HepG2 (cell line): Measurements from ENCODE around the gene CCL16. TPM values are rescaled to one million over a fixed set of nuclear protein-coding genes. Genes with fewer than 3 reads are reported as not detected.

Source experiments
- ARID2 ChIP-seq: sonication (generic); formaldehyde crosslinking; IDR thresholded peaks from 2 replicates; pipeline ENCODE4 v1.8.1; 2022; ENCODE audit warnings: mild to moderate bottlenecking, missing genetic modification reagents, borderline replicate concordance
- FOSL2 ChIP-seq: sonication (generic); formaldehyde crosslinking; IDR thresholded peaks from 2 replicates; pipeline ENCODE4 v1.4.0; 2020; ENCODE audit warnings: missing genetic modification reagents
- HNF4A ChIP-seq: sonication (generic); formaldehyde crosslinking; IDR thresholded peaks from 2 replicates; pipeline ENCODE4 v1.4.0; 2020; ENCODE audit warnings: missing genetic modification reagents
- JARID2 ChIP-seq: sonication (generic); formaldehyde crosslinking; IDR thresholded peaks from 2 replicates; pipeline ENCODE4 v1.8.1; 2023; ENCODE audit warnings: missing genetic modification reagents, inconsistent platforms; ENCODE audit not compliant: insufficient replicate concordance
- MAFG ChIP-seq: sonication (generic); formaldehyde crosslinking; IDR thresholded peaks from 2 replicates; pipeline ENCODE4 v1.5.1; 2020; ENCODE audit warnings: mild to moderate bottlenecking, missing genetic modification reagents
- REL ChIP-seq: sonication (generic); formaldehyde crosslinking; conservative IDR thresholded peaks from 2 replicates; pipeline ENCODE4 v1.8.0; 2022; ENCODE audit warnings: mild to moderate bottlenecking, missing genetic modification reagents, moderate library complexity
- TBX3 ChIP-seq: fragments of 450-650 bp; IDR thresholded peaks from 2 replicates; pipeline ENCODE4 v1.6.1; 2017; ENCODE audit warnings: antibody characterized with exemption, mild to moderate bottlenecking, inconsistent platforms, borderline replicate concordance
- ZFY ChIP-seq: sonication (generic); formaldehyde crosslinking; IDR thresholded peaks from 2 replicates; pipeline ENCODE4 v1.4.0; 2020; ENCODE audit warnings: missing genetic modification reagents
- ZNF12 ChIP-seq: sonication (generic); formaldehyde crosslinking; IDR thresholded peaks from 2 replicates; pipeline ENCODE4 v1.5.0; 2020; ENCODE audit warnings: missing genetic modification reagents
- ZNF20 ChIP-seq: sonication (generic); formaldehyde crosslinking; IDR thresholded peaks from 2 replicates; pipeline ENCODE4 v1.4.0; 2020; ENCODE audit warnings: mild to moderate bottlenecking, moderate library complexity, missing genetic modification reagents
- ZNF598 ChIP-seq: sonication (generic); formaldehyde crosslinking; IDR thresholded peaks from 2 replicates; pipeline ENCODE4 v1.5.1; 2020; ENCODE audit warnings: mild to moderate bottlenecking, missing genetic modification reagents, borderline replicate concordance
- ZNF720 ChIP-seq: sonication (generic); formaldehyde crosslinking; IDR thresholded peaks from 2 replicates; pipeline ENCODE4 v1.4.0; 2020; ENCODE audit warnings: missing genetic modification reagents
- polyA plus RNA-seq, 8 experiments: library from polyadenylated mRNA; depleted of rRNA in 3 of 8; stranded (reverse) in 7 of 8; unstranded in 1 of 8; fragments of >200 nt; fragmentation: Illumina TruSeq in 4 of 8; extraction: Trizol in 4 of 8; gene quantifications; 2 replicates each; pipeline versions ENCODE4 v1.2.1 to v1.2.3, GENCODE V29; 2011 to 2016; ENCODE audit warnings: low read depth in 4 of 8, missing spikeins in 1 of 8, mixed read lengths in 1 of 8; ENCODE audit not compliant: insufficient read depth in 1 of 8
- total RNA-seq, 5 experiments: library from RNA; depleted of rRNA; stranded (reverse); fragments of >200 nt; fragmentation: Illumina TruSeq; extraction: Trizol; gene quantifications; 2 replicates each; pipeline ENCODE4 v1.2.3, GENCODE V29; 2016; ENCODE audit warnings: low read depth in 1 of 5
- TF ChIP-seq, protein P1 (sequence below), 2 experiments: fragments of 450-650 bp in 1 of 2; sonication (generic) in 1 of 2; formaldehyde crosslinking in 1 of 2; IDR thresholded peaks; 2 replicates each; pipeline versions ENCODE4 v1.6.1 to v1.8.0; 2016 to 2022; ENCODE audit warnings: antibody characterized with exemption in 1 of 2, mild to moderate bottlenecking in 1 of 2, missing genetic modification reagents in 1 of 2
- TF ChIP-seq, protein P2 (sequence below): sonication (generic); formaldehyde crosslinking; IDR thresholded peaks from 2 replicates; pipeline ENCODE4 v1.4.0; 2020; ENCODE audit warnings: missing genetic modification reagents, mild to moderate bottlenecking, borderline replicate concordance
- TF ChIP-seq, protein P3 (sequence below): IDR thresholded peaks from 2 replicates; pipeline ENCODE4 v1.6.1; 2012; ENCODE audit warnings: inconsistent platforms
- TF ChIP-seq, protein P4 (sequence below): sonication (generic); formaldehyde crosslinking; IDR thresholded peaks from 2 replicates; pipeline ENCODE4 v1.5.0; 2020; ENCODE audit warnings: missing genetic modification reagents
- TF ChIP-seq, protein P5 (sequence below): sonication (generic); formaldehyde crosslinking; IDR thresholded peaks from 2 replicates; pipeline ENCODE4 v1.5.0; 2020; ENCODE audit warnings: missing genetic modification reagents, mild to moderate bottlenecking, borderline replicate concordance

CCL16 gene
- total and polyA plus RNA-seq, 2 of the 13 experiments (the other 11 are each of a cell fraction or from before 2014, with no cell fraction given) = 2.0 to 14.7 TPM

DNA sequence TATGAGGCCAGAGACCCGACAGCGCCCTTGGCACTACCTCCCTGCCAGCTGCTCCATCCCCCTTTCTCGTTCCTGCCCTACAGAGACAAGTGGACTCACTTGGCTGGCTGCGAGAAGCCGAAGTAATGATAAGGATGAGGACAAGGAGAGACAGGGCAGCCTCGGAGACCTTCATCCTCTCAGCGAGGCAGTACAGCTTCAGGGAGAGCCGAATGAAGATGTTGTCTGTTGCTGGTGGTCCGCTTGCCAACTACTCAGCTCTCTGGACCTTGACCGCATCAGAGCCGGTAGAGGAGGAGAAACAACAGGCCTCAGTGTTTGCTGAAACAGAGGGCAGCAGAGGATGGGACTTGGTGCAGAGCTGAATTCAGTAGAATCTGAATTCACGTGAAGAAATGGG, at the start of gene CCL16 (continued):
- TF ChIP-seq, protein P1, sequence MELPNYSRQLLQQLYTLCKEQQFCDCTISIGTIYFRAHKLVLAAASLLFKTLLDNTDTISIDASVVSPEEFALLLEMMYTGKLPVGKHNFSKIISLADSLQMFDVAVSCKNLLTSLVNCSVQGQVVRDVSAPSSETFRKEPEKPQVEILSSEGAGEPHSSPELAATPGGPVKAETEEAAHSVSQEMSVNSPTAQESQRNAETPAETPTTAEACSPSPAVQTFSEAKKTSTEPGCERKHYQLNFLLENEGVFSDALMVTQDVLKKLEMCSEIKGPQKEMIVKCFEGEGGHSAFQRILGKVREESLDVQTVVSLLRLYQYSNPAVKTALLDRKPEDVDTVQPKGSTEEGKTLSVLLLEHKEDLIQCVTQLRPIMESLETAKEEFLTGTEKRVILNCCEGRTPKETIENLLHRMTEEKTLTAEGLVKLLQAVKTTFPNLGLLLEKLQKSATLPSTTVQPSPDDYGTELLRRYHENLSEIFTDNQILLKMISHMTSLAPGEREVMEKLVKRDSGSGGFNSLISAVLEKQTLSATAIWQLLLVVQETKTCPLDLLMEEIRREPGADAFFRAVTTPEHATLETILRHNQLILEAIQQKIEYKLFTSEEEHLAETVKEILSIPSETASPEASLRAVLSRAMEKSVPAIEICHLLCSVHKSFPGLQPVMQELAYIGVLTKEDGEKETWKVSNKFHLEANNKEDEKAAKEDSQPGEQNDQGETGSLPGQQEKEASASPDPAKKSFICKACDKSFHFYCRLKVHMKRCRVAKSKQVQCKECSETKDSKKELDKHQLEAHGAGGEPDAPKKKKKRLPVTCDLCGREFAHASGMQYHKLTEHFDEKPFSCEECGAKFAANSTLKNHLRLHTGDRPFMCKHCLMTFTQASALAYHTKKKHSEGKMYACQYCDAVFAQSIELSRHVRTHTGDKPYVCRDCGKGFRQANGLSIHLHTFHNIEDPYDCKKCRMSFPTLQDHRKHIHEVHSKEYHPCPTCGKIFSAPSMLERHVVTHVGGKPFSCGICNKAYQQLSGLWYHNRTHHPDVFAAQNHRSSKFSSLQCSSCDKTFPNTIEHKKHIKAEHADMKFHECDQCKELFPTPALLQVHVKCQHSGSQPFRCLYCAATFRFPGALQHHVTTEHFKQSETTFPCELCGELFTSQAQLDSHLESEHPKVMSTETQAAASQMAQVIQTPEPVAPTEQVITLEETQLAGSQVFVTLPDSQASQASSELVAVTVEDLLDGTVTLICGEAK (IDR thresholded peaks at IDR 0.05) = no peak
- TF ChIP-seq, protein P1 (CRISPR knock-in tag; IDR thresholded peaks at IDR 0.05) = peak; percentile 27; the same call in 1 of the 2 replicates
- TF ChIP-seq FOSL2 (no peak), ZNF20 (no peak), TBX3 (no peak), JARID2 (CRISPR knock-in tag) (no peak), ZFY (CRISPR knock-in tag) (peak; percentile 48), MAFG (CRISPR knock-in tag) (no peak), REL (CRISPR knock-in tag) (no peak), ZNF720 (CRISPR knock-in tag) (no peak), ZNF12 (CRISPR knock-in tag) (no peak), ZNF598 (CRISPR knock-in tag) (0 out of 2 replicates have a peak, but pooled peaks have one; percentile 55), HNF4A (CRISPR knock-in tag) (peak; percentile 86), ARID2 (CRISPR knock-in tag) (no peak)
- TF ChIP-seq, protein P2, sequence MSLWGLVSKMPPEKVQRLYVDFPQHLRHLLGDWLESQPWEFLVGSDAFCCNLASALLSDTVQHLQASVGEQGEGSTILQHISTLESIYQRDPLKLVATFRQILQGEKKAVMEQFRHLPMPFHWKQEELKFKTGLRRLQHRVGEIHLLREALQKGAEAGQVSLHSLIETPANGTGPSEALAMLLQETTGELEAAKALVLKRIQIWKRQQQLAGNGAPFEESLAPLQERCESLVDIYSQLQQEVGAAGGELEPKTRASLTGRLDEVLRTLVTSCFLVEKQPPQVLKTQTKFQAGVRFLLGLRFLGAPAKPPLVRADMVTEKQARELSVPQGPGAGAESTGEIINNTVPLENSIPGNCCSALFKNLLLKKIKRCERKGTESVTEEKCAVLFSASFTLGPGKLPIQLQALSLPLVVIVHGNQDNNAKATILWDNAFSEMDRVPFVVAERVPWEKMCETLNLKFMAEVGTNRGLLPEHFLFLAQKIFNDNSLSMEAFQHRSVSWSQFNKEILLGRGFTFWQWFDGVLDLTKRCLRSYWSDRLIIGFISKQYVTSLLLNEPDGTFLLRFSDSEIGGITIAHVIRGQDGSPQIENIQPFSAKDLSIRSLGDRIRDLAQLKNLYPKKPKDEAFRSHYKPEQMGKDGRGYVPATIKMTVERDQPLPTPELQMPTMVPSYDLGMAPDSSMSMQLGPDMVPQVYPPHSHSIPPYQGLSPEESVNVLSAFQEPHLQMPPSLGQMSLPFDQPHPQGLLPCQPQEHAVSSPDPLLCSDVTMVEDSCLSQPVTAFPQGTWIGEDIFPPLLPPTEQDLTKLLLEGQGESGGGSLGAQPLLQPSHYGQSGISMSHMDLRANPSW (CRISPR knock-in tag) = no peak
- TF ChIP-seq, protein P3, sequence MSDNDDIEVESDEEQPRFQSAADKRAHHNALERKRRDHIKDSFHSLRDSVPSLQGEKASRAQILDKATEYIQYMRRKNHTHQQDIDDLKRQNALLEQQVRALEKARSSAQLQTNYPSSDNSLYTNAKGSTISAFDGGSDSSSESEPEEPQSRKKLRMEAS = no peak
- TF ChIP-seq, protein P4, sequence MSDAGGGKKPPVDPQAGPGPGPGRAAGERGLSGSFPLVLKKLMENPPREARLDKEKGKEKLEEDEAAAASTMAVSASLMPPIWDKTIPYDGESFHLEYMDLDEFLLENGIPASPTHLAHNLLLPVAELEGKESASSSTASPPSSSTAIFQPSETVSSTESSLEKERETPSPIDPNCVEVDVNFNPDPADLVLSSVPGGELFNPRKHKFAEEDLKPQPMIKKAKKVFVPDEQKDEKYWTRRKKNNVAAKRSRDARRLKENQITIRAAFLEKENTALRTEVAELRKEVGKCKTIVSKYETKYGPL (CRISPR knock-in tag) = no peak
- TF ChIP-seq, protein P5, sequence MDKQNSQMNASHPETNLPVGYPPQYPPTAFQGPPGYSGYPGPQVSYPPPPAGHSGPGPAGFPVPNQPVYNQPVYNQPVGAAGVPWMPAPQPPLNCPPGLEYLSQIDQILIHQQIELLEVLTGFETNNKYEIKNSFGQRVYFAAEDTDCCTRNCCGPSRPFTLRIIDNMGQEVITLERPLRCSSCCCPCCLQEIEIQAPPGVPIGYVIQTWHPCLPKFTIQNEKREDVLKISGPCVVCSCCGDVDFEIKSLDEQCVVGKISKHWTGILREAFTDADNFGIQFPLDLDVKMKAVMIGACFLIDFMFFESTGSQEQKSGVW (CRISPR knock-in tag) = no peak
